Hematopoietic multipotent progenitor cell treated with erythropoietin and hydrocortisone succinate and interleukin-3 and kit ligand, for 15 days (in vitro differentiated cells): ENCODE measurements around the gene KCNN2.

Experiments
- DNase-seq: peaks from one replicate; pipeline ENCODE4 v3.0.0-alpha.2; 2015; ENCODE audit warnings: low spot score

The KCNN2 gene

GRCh38 chr5:114362977-114363761 is 1.3 kb downstream of the KCNN2 start:
- no peak for DNase-seq

GRCh38 chr5:114363837-114364236 is 2.0 kb downstream of the KCNN2 start:
- no peak for DNase-seq

- no peak for DNase-seq
Observed at GRCh38 chr5:114367029-114367428, 5.2 kb downstream of the KCNN2 start.

GRCh38 chr5:114369680-114370417 is 8.0 kb downstream of the KCNN2 start:
- no peak for DNase-seq

- DNase-seq, result no peak
Observed at GRCh38 chr5:114377050-114377844, 15.4 kb downstream of the KCNN2 start.

GRCh38 chr5:114377946-114378345 is 16.1 kb downstream of the KCNN2 start:
- DNase-seq, result no peak

GRCh38 chr5:114380721-114381120 is 18.9 kb downstream of the KCNN2 start:
- DNase-seq, result no peak

GRCh38 chr5:114387433-114387832 is 25.6 kb downstream of the KCNN2 start:
- no peak for DNase-seq

- no peak for DNase-seq
Observed at GRCh38 chr5:114390431-114390830, 28.6 kb downstream of the KCNN2 start.

- DNase-seq, result no peak
Observed at GRCh38 chr5:114391321-114391720, 29.5 kb downstream of the KCNN2 start.

- no peak for DNase-seq
Observed at GRCh38 chr5:114393159-114393558, 31.3 kb downstream of the KCNN2 start.

GRCh38 chr5:114402206-114402605 is 40.3 kb downstream of the KCNN2 start:
- no peak for DNase-seq

- no peak for DNase-seq
Observed at GRCh38 chr5:114407783-114408182, 45.9 kb downstream of the KCNN2 start.

- DNase-seq, result no peak
Observed at GRCh38 chr5:114408847-114409246, 47.0 kb downstream of the KCNN2 start.

- DNase-seq, result no peak
Observed at GRCh38 chr5:114411380-114411931, 49.6 kb downstream of the KCNN2 start.

- no peak for DNase-seq
Observed at GRCh38 chr5:114412510-114413171, 50.8 kb downstream of the KCNN2 start.

GRCh38 chr5:114415760-114416159 is 53.9 kb downstream of the KCNN2 start:
- no peak for DNase-seq

- no peak for DNase-seq
Observed at GRCh38 chr5:114416254-114416653, 54.4 kb downstream of the KCNN2 start.

- DNase-seq, result no peak
Observed at GRCh38 chr5:114417519-114417918, 55.6 kb downstream of the KCNN2 start.

GRCh38 chr5:114418176-114419066 is 56.6 kb downstream of the KCNN2 start:
- no peak for DNase-seq

GRCh38 chr5:114419067-114419388 is 57.2 kb downstream of the KCNN2 start:
- no peak for DNase-seq
